GM19324 (cell line): ENCODE data around the gene SETMAR.
"Not testable (repeated sequence)": the region's sequence is repeated elsewhere in the genome, so short reads cannot be mapped to it uniquely, and the experiment has no call there.

Experiments
- ATAC-seq: cut with Tn5 transposase; IDR thresholded peaks from one replicate; pipeline ENCODE4 v1.9.1; 2021; ENCODE audit warnings: mild to moderate bottlenecking, moderate library complexity; ENCODE audit not compliant: unreplicated experiment, low FRiP score

SETMAR gene

DNA sequence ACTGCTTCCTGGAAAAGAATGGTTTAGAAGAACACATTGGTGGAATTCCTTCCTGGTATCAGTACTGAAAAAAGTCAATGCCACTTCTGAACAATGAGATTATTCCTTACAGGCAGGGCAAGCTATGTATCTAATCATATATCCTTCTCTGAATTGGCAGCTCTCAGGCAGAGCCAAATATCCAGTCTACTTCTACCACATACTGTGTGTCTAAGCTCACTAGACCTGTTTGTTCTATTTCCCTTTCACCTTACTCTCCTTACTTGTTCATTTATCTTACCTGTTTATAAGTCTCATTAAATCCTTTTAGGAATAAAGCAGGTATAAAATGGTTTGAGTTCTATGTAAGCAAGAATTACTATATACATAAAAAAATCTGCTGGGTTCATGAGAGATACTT, 8.3 kb downstream of the SETMAR start:
- no peak for ATAC-seq

DNA sequence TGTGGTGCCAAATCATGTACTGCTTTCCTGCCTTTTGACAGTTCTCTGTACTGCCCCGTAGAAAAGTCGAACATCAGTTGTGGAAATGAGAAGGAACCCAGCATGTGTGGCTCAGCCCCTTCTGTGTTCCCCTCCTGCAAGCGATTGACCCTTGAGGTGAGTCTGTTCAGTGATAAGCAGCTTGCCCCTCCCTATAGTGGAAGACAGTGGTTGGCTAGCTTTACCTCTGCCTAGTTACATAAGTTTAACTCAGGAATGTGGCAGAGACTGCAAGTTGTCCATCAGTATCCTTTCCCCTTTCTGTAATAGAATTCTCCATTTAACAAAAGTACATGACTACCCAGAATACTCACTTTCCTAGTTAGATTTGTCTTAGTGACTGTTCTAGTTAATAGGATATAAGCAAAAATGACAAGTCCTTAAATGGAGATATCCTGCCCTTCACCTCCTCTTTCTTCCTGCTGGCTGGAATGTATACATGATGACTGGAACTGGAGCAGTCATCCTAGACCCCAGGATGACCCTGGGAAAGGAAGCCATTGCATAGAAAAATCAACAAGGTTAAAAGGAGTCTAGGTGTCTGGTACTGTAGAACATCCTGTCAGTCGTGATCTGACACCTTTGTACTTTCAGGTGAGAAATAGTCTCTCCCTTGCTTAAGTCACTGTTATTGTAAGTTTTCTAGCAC, 10.6 kb downstream of the SETMAR start:
- no peak for ATAC-seq

GRCh38 chr3:4314688-4315087, 11.5 kb downstream of the SETMAR start:
- ATAC-seq = no peak

GRCh38 chr3:4320096-4320911, 17.1 kb downstream of the SETMAR start:
- no peak for ATAC-seq

DNA sequence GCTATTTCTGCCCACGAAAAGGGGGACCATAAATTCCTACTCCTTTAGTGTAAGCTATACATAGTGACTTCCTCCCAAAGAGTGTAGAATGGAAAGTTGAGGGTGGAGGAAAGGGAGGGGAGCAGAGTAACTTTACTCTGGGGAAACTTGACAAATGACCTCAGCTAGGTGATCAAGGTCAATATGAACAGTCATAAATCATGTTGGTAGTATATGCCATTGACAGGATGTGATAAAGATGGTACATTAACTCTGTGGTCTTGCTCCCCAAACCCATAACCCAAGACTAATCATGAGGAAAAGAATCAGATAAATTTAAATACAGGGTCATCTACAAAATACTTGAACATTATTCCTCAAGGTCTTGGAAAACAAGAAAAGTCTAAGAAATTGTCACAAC, 18.6 kb downstream of the SETMAR start:
- no peak for ATAC-seq

- ATAC-seq = no peak
Observed at GRCh38 chr3:4322635-4323034, 19.5 kb downstream of the SETMAR start.

DNA sequence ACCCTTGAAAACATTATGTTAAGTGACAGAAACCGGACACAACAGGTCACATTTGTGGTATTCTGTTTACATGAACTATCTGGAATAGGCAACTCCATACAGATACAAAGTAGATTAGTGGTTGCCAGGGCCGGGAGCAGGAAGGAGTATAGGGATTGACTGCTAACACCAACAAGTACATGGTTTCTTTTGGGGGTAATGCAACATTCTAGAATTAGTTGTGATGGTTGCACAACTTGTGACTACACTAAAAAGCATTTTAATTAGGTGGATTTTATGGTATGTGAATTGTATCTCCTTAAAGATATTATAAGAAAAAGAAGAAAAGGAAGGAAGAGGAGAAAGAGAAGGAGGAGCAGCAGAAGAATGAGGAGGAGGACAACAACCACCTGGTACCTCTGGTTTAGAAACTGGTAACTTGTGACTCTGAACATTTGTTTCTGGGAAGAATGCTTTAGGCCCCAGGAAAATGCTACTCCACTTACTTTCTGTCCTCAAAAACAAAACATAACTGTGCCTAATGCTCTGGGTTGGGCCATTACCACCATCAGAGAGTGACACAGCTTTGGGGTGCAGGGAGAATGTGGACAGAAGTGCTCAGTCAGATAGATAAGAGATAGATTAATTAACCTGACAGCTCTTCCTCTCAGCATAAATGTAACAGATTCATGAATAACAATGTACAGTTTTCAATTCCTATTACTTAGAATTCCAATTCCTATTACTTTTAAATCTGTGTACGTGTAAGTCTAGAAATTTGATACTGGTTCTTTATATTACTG, 20.3 kb downstream of the SETMAR start:
- ATAC-seq = no peak

GRCh38 chr3:4326868-4327267, 23.7 kb downstream of the SETMAR start:
- no peak for ATAC-seq

- not testable (repeated sequence) for ATAC-seq
Observed at GRCh38 chr3:4329806-4330205, 26.6 kb downstream of the SETMAR start.

- ATAC-seq = no peak
Observed at GRCh38 chr3:4332111-4332510, 28.9 kb downstream of the SETMAR start.

DNA sequence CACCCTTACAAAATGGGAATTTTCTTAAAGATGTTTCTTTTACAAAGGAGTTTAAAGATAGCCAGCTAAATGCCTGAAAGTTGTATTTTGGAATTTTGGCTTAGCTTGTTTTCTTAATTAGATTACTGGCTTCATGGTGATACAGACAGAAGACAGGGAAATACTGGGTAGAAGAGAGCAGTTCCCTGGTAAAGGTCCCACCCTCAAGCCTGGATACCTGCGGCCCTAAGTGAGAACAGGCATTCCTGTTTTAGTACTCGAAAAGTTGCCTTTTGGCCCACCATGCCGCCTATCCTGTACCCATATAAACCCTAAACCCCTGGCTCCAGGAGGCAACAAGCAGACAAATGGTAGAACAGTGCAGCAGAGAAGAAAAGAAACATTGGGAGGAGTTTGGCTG, 29.4 kb downstream of the SETMAR start:
- no peak for ATAC-seq

GRCh38 chr3:4332991-4333390, 29.8 kb downstream of the SETMAR start:
- no peak for ATAC-seq

DNA sequence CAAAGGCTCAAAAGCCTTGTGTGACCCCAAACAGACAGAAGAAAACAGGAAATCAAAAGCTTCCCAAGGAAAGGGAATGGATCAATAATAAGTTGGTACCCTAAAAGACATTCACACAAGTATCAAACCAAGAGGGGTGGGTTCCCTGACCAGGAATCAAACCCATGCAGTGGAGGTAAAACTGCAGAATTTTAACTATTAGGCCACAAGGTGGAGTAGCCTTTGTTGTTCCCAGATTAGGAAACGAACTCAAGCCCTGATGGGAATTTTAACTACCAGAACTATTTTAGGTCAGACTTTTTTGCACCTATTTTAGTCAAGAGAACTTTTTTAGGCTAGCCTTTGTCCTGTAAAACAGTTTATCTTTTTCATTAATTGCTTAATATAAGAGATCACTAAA, 31.4 kb downstream of the SETMAR start:
- ATAC-seq = no peak

GRCh38 chr3:4335840-4336562, 32.8 kb downstream of the SETMAR start:
- ATAC-seq = no peak

DNA sequence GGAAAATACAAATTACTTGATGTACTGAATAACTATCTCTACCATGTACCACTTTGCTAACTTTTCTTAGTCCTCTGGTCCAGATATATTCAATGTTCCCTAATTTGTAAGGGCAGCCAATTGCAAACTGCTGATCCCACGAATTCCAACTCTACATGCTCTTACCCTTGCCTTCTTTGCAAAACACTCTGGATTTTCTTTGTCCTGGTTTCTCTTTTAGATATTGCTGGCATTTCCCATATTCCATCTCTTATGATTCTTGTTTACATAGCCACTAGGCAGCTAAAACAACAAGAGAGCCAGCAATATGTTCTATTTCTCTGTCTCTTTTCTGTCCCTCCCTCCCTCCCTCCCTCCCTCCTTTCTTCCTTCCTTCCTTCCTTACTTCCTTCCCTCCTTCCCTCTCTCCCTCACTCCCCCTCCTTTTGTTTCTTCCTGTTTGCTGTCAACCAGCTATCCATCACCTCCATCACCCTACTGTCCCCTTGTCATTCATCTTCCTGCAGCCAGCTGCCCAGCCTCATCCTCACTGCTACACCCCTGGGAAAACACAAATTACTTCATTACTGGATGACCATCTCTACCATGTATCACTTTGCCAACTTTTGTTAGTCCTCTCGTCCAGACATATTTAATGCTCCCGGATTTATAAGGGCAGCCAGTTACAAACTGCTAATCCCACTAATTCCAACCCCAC, 33.8 kb downstream of the SETMAR start:
- no peak for ATAC-seq

- no peak for ATAC-seq
Observed at GRCh38 chr3:4338751-4339150, 35.6 kb downstream of the SETMAR start.

DNA sequence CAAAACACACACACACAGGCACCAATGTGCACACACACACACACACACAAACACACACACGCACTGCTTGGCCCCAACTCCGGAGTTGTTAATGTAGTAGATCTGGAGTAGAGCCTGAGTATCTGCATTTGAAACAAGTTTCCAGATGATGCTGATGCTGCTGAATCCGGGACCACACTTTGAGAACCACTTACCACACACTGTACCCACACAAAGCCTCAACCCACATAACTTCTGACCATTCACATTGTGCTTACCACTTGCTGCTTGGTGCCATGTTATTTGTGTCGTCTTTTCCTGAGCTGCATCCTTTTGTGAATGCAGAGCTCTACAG, 36.9 kb downstream of the SETMAR start:
- no peak for ATAC-seq

DNA sequence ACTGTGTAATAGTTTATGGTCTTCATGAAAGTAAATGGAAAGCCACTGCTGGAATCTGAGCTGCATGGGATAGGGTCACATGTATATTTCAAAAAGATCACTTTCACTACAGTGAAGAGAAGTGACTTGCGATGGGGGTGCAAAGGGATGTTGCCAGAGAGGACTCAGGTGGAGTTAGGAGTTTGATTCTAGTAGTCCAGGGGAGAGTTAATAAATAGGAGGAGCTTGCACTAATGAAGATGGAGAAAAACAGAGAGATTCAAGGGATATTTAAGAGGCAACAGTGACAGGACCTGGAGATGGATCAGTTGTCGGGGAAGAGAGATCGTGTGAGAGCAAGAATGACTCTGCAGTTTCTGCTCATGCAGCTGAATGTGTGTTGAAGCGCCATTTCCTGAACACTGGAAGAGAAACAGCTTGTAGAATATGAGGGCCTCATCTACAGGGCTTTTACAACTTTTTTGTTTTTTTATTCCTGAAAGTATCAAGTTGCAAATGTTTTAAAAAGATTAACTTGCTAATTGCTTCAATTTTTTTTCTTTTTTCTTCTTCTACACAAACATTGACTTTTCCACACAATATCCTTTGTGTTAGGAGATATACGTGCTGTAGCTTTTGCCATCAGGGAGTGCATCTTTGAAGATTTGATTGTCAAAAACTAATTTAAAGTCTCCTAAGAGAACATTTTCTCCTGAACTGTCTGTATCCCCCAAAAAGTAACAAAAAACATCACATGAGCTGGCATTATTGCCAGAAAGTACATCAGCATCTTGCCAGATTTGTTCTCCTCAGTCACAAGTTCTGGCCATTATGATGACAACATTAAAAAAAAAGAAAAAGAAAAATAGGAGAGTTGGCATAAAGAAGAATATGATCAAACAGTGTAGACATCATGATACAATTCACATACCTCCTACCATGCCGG, 37.5 kb downstream of the SETMAR start:
- no peak for ATAC-seq

DNA sequence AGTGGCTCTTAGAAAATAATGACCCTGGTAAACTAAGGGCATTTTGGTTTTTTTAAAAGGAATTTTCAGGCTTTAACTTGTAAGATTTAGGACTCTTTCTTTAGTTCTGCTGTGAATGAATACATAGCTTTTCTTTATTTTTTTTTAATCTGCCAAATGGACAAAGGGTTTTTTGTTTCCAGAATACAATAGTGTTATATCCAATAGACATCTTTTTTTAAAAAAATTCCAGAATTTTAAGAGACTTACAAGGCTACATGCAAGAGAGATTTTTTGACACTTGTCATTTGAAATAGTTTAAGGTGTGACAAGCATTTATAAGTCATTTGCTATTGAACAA, 38.1 kb downstream of the SETMAR start:
- no peak for ATAC-seq
